BE2C (cell line): ENCODE results near the gene ADGRV1.
A peak's percentile ranks its signal among the peaks of the same experiment; 100 is the strongest.
"Not testable (repeated sequence)": the region's sequence is repeated elsewhere in the genome, so short reads cannot be mapped to it uniquely, and the experiment has no call there.

Experiments
- DNase-seq: peaks from one replicate; pipeline ENCODE4 v3.0.0-alpha.2; 2020
- H3K27me3 ChIP-seq: fragments of 250-450 bp; sonication (Bioruptor Pico); 2 replicates; pipeline ENCODE4 v1.5.1; 2020; ENCODE audit warnings: mild to moderate bottlenecking
- H3K36me3 ChIP-seq: fragments of 250-450 bp; sonication (Bioruptor Pico); 2 replicates; pipeline ENCODE4 v1.5.1; 2020; ENCODE audit warnings: mild to moderate bottlenecking
- H3K4me1 ChIP-seq: fragments of 250-450 bp; sonication (Bioruptor Pico); 2 replicates; pipeline ENCODE4 v1.5.1; 2020
- H3K4me3 ChIP-seq: 2 replicates; pipeline ENCODE4 v1.5.1; 2011; ENCODE audit warnings: low read depth, low read length
- H3K9me3 ChIP-seq: fragments of 250-450 bp; sonication (Bioruptor Pico); 2 replicates; pipeline ENCODE4 v1.5.1; 2020
- TF ChIP-seq, protein P1 (sequence below): IDR thresholded peaks from 2 replicates; pipeline ENCODE4 v1.5.1; 2012; ENCODE audit warnings: mild to moderate bottlenecking, low read depth, low read length

Gene ADGRV1

DNA sequence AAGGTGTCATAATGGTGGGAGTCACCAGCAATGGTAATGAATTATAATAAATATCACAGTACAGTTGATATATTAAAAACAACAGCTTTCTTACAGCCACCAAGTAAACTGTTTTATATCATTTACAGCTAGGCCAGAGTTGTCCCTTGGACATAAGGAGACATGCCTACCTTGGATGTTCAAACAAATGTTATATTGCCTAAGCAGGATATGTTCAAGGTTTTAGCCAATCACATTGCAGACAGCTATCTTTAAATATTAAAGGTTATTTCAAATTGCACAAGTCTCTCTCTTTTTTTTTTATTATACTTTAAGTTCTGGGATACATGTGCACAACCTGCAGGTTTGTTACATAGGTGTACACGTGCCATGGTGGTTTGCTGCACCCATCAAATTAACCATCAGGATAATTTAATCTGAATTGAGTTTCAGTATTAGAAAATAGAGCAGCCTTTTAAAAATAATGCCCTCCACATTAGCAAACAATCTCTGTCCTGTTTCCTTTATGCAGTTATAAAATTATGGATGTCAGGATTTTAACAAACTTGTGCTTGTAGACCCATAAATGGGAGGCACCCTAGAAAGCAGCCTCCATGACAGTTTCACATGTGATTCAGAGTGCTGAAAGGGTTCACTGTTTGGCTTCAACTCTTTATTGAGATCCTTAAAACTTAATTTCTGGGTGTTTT, 483.8 kb downstream of the ADGRV1 start:
- no peaks in the 10 kb centered on the region for H3K27me3 ChIP-seq
- DNase-seq = no peak
- TF ChIP-seq, protein P1, sequence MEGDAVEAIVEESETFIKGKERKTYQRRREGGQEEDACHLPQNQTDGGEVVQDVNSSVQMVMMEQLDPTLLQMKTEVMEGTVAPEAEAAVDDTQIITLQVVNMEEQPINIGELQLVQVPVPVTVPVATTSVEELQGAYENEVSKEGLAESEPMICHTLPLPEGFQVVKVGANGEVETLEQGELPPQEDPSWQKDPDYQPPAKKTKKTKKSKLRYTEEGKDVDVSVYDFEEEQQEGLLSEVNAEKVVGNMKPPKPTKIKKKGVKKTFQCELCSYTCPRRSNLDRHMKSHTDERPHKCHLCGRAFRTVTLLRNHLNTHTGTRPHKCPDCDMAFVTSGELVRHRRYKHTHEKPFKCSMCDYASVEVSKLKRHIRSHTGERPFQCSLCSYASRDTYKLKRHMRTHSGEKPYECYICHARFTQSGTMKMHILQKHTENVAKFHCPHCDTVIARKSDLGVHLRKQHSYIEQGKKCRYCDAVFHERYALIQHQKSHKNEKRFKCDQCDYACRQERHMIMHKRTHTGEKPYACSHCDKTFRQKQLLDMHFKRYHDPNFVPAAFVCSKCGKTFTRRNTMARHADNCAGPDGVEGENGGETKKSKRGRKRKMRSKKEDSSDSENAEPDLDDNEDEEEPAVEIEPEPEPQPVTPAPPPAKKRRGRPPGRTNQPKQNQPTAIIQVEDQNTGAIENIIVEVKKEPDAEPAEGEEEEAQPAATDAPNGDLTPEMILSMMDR = no peak
- no peaks in the 10 kb centered on the region for H3K36me3 ChIP-seq
- H3K9me3 ChIP-seq = no peaks in the 10 kb centered on the region; the same call in 1 of the 2 replicates
- H3K4me1 ChIP-seq = no peaks in the 10 kb centered on the region
- H3K4me3 ChIP-seq = no peak overlapping the region

DNA sequence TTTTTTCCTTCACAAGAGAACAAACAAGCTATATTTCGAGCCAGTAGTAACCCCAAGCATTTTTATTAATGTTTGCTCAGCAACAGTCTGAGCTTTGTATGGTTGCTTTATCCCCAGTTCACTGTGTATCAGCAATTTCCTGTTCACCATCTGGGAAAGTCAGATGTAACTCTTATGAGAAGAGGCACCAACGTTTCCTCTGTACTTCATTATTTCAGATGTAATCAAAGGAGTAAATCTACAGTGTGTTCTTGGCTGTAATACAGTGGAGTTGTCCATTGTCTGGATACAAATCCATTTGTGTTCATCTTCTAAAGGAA, 484.3 kb downstream of the ADGRV1 start:
- no peaks in the 10 kb centered on the region; the same call in 1 of the 2 replicates for H3K9me3 ChIP-seq
- no peaks in the 10 kb centered on the region for H3K36me3 ChIP-seq
- no peak overlapping the region for H3K4me3 ChIP-seq
- no peaks in the 10 kb centered on the region for H3K27me3 ChIP-seq
- TF ChIP-seq, protein P1 = no peak
- no peak for DNase-seq
- H3K4me1 ChIP-seq = no peaks in the 10 kb centered on the region

DNA sequence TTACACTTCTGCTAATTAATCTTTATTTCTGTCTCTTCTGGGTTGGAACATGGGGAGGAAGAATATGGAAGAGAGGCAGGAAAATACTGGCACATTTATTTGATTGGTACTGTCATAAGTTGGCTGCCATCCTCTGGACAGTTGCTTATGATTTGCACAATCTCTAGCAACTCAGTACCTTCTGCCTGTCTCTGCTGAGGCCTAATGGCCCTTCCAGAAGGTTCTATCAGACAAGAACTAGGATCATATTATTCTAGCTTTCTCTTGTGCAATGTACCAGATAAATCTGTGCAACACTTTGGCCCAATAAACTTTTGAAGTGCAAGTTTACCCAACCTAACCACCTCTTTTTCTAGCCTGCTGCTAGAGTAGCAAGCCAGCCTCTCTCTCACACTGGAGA, 489.5 kb downstream of the ADGRV1 start:
- no peak for DNase-seq
- TF ChIP-seq, protein P1 = no peak

DNA sequence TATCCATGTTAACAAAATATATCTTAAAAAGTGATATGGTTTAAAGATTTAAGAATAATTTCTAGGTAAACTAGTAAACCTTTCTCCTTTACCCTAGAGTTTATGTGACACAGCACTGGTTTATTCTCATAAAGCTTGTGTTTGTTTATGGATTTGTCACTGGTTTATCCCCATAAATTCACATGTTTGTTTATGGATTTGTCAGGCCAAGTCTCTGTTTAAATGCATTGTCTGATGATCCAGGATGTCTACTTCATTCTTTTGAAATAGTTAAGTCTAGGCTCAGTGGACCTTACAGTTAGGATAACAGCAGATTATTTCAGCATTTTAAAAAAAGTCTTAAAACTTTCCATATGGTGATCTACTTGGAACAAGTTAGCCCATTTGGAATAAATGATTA, 490.5 kb downstream of the ADGRV1 start:
- Histone ChIP-seq H3K4me3 (no peak overlapping the region), H3K27me3 (no peaks in the 10 kb centered on the region), H3K4me1 (peaks cover 5% of the 10 kb centered on the region; the same call in 1 of the 2 replicates), H3K36me3 (no peaks in the 10 kb centered on the region), H3K9me3 (no peaks in the 10 kb centered on the region; the same call in 1 of the 2 replicates)
- TF ChIP-seq, protein P1 = no peak
- DNase-seq = no peak

More for the DNA sequence above, 489.5 kb downstream of the ADGRV1 start:
- Histone ChIP-seq H3K27me3 (no peaks in the 10 kb centered on the region), H3K9me3 (no peaks in the 10 kb centered on the region; the same call in 1 of the 2 replicates), H3K36me3 (no peaks in the 10 kb centered on the region), H3K4me1 (peaks cover 3% of the 10 kb centered on the region; the same call in 1 of the 2 replicates), H3K4me3 (no peak overlapping the region)

DNA sequence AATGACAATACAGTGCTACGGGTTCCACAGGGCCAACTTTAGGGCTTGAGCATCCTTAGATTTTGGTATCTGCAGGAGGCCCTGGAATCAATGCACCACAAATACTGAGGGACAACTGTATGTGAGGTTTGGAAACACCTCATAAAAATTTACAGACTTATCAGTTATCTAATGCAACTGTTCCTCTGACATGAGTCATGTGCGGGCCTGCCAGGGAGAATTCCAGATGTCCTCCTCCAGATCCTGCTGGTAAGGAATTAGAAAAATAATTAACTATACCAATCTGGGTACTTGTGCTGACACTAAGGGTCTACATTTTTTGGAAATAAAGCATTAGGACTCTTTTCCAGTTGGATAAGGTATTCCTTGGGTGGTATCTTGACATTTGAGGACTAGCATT, 491.2 kb downstream of the ADGRV1 start:
- no peak overlapping the region for H3K4me3 ChIP-seq
- H3K27me3 ChIP-seq = no peaks in the 10 kb centered on the region
- peaks cover 5% of the 10 kb centered on the region; the same call in 1 of the 2 replicates for H3K4me1 ChIP-seq
- H3K9me3 ChIP-seq = no peaks in the 10 kb centered on the region; the same call in 1 of the 2 replicates
- no peaks in the 10 kb centered on the region for H3K36me3 ChIP-seq
- peak; percentile 69 for DNase-seq
- TF ChIP-seq, protein P1 = no peak

DNA sequence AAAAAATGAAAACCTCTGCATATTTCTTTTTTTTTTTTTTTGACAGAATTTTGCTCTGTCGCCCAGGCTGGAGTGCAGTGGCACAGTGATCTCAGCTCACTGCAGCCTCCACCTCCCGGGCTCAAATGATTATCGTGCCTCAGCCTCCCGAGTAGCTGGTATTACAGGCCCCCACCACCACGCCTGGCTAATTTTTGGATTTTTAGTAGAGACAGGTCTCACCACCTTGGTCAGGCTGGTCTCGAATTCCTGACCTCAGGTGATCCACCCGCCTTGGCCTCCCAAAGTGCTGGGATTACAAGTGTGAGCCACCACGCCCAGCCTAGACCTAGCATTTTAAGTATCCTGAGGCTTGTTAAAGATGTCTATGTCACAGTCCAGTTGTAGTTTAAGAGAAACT, 493.8 kb downstream of the ADGRV1 start:
- DNase-seq = not testable (repeated sequence)

More for the DNA sequence above, 493.8 kb downstream of the ADGRV1 start:
- H3K36me3 ChIP-seq, H3K9me3 ChIP-seq, H3K4me3 ChIP-seq, H3K27me3 ChIP-seq, H3K4me1 ChIP-seq: not testable (repeated sequence)
